NK-92 (cell line): ENCODE measurements around the gene GDPD3.

Source experiments
- DNase-seq: peaks from one replicate; lab custom pipeline; 2025; ENCODE audit not compliant: unreplicated experiment; lab: John Stamatoyannopoulos, UW

GDPD3 gene

DNA sequence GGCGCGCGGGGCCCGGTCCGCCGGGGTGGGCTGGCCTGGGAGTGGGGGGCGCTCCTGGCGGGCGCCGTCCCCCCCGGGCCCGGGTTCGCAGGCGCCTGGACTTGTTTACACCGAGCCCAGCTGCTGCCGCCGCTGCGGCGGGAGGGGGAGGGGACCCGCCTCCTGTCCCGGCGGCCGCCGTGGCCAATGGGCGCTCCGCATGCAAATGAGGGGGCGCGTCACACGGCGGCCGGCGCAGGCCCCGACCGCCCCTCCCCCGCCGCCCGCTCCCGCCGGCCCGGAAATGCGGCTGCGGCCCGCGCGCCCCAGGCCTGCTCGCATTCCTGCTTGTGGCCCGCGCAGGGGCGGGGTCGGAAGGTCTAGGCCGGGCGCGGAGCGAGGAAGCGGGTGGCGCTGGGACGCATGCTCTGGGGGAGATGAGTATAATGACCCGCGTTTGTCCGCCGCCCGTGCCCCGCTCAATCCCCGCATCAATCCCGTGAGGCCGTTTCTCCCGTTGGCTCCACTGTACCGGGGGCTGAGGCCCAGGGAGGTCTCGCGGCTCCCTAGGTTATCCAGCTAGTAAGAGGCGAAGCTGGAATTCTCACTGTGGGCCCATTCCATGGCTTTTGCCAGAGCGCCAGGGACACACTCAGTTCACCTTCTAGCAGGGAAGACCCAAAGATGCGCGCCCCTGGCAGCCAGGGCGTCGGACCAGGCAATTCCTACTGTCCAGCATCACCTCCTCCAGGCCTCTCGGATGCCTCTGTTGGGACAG lies 17.1 kb downstream of the GDPD3 start, which contains the start of gene YPEL3:
Gene YPEL3, minus strand, starts transcription at position 109 of the 757 bp plus-strand sequence. CDS start 731 bp downstream, outside the sequence.
- peak; percentile 22 for DNase-seq

DNA sequence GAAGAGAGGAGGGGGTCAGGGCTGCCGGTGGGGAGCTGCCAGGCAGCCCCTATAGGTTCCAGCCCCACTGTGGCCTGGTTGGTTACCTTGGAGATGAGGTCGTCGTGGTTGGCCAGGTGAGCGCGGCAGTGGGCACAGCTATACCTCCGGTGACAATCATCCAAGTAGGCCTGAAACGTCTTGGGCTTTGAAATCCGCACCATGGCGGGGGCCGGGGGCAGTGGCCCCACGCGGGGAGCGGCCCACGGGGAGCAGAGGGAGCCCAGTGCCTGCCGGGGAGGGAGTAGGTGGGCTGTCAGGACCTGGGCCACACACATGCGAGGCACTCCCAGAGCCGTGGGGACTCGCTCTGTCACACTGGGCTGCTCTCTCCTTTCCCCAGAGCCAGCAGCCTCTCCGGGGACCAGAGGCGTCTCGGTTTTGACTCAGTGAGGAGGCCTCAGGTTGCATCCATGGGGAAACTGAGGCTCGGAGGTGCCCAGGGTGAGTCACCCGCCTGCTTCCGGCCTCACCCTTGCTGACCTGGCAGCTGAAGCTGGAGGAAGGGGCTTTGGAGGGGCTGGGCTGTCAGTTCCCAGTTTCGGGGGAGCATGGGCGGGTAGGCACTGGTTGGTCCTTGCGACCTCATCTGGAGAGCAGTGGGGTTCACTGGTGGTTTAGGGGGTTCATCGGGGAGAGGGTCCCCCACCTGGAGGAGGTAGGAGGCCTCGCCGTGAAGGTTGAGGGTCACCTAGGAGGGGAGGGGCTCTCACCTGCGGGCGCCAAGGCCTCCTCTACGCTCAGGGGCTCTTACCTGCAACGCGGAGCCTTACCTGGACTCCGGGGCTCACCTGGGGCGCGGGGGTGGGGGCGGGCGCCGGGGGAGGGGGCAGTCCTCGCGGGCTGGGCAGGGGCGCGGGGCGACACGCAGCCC lies 17.9 kb downstream of the GDPD3 start:
- DNase-seq, result no peak

DNA sequence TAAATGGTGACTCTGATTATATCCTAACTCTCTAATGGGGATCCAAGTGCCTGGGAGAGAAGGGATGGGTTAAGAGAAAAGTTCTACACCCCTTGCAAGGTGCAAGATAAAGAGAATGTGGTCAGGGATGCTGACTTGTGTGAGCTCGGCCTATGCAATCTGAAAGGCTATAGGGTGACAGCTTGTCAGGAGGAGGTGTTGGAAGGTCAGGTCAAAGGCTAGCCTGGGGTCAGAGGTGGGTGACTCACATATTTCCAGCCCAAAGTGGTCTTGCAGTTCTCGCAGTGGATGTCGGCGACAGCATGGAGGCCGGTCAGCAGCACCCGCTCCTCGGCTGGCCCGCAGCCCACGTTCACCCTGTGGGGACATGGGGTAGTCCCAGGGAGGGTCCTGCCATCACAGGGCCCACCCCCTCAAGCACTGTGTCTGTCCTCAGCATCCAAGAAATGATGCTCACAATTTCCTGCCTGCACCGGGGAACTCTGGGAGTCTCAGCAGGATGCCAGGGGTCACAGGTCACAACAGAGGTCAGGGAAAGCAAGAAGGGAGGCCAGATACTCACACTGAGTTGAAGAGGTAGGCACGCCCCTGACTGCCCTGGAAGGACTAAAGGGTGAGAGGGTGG lies 18.7 kb downstream of the GDPD3 start:
- DNase-seq, result no peak

DNA sequence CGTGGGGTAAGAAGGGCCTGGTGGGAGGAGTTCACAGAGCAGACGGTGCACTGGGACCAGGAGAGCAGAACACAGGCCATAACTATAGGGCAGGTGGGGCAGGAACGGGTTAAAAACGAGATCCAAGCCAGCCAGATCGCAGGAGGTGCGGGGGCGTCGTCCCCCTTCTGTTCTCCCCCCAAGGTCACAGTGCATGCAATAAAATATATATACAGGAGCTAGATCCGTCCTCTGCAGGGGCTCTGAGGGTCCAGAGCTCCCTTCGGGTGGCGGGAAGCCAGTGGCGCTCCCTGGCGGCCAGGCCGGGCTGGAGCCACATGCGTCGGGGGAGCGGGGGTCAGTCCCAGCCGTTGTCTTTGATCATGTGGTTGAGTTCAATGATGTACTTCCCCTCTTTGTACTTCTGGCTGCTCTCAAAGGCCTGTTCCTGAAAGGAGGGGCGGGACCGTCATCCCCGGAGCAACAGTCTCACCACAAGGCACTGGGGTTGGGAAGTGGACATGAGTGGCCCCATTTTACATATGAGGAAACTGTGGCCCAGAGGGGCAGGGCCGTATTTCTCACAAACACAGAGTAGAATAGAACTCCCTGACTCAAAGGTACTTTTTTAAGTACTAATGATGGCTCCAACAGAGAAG lies 20.8 kb downstream of the GDPD3 start:
- no peak for DNase-seq

GRCh38 chr16:30091474-30092372 lies 21.6 kb downstream of the GDPD3 start, which contains the start of gene TBX6:
Gene TBX6, minus strand, starts transcription at chr16:30091924. Its CDS starts 731 bp downstream, at chr16:30091193.
- peak; percentile 60 for DNase-seq

GRCh38 chr16:30090610-30091331 lies 22.6 kb downstream of the GDPD3 start:
- no peak for DNase-seq

DNA sequence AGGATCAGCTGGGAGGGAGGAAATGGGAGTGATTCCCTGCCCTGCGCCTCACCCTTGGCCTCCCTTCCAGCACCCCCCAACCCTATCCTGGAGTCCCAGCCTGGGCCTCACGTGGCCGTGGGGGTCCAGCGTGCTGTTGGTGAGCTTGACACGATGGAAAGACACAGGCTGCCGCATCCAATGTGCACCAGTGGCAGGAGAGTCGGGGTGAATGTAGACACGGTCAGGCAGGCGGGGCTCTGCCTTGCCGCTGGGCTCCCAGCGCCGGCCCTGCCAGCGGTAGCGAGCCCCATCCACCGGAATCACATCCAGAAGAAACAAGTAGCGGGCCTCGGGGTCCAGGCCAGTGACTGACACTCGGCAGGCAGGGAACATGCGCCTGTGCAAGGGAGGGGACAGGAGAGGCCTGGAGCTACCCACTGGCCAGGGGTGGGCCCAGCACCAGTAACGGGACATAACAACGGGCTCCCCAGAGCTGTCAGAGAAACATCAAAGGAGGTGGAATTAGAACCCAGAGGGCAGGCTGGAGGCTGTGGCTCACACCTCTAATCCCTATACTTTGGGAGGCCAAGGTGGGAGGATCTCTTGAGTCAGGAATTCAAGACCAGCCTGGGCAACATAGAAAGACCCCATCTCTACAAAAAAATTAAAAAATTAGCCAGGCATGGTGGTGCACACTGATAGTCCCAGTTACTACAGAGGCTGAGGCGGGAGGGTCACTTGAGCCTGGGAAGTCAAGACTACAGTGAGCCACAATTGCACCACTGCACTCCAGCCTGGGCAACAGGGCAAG lies 24.3 kb downstream of the GDPD3 start:
- DNase-seq, result no peak

DNA sequence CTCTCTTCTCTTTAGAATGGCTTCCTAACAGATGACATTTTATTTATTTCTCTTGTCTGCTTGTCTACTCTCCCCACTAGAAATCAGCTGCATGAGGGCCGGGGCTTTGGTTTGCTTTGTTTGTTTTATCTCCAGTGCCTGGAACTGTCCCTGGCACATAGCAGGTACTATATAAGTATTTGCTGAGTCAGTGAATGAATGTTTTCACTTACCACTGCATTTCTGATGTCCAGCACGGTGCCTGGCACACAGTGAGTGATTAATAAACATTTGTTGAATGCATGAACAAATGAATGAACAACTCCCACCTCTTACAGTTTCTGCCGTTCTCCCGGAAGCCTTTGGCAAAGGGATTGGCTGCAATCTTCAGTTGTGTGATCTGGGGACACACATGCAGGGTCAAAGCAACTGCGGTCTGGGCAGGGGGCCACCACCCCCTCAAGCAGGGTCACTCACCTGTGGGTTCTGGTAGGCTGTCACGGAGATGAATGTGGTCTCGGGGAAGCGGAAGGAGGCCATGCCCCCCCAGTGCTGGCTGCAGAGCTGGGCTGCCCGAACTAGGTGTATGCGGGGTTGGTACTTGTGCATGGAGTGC lies 25.0 kb downstream of the GDPD3 start:
- DNase-seq, result no peak

DNA sequence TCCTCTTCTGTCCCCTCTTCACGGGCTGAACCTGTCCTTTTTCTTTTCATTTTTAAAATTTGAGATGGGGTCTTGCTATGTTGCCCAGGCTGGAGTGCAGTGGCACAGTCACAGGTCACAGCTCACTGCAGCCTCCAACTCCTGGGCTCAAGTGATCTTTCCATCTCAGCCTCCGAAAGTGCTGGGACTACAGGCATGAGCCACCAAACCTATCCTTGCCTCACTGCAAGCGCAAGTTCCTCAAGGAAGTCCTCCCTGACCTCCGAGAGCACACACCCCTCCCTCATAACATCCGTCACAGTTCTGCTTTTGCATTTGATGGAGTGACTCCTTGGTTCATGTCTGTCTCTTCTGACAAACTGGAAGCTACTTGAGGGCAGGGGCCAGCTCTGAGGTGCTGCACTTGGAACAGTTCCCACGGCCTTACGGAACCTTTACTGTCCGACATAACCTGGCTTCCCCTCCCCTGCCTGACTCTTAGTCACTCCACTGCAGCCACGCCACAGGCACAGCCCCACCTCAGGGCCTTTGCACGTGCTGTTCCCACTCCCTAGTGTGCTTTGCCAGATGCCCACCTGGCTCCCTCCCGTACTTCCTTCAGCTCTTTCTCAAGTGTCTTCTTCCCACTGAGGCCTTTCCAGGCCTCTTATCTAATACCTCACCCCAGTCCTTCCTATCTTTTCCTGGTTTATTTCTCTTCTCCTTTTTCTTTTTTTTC lies 26.0 kb downstream of the GDPD3 start:
- DNase-seq, result no peak

DNA sequence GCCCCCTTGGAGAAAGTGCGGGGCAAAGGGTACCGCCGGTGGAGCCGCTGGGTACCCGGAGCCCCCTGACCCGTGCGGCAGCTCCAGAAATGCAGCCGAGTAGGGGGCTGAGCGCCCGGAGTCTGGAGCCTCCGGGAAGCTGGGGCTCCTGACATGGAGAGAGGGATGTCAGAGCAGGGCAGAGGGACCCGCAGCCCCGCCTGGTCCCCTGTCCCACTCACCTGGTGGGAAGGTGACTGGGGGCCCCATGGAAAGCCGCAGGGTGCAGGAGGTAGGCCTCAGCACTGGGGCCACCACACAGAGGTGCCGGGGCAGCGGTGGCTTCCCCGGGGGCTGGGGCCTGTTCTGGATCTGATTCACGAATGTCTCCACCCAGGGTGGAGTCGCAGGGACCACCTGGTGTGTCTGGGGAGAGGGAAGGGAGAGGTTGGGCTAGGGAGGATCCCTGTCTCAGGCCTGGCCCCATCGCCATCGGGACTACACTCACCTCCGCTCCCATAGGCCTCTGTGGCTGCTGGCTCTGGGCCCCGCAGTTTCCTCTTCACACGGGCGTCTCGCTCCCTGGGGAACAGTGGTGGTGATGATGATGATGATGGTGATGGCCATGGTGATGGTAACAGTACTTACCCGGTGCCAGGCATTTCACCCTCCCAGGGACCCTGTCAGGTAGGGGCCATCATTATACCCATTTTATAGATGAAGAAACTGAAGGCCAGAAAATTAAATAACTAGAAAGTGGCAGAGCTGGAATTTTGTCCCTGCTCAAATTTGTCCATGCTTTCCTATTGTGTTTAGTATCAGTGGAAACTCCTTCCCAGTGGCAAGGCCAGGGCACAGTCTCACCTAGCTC lies 26.8 kb downstream of the GDPD3 start:
- DNase-seq, result no peak

- DNase-seq, result no peak
Observed at GRCh38 chr16:30085820-30086219, 27.5 kb downstream of the GDPD3 start.

DNA sequence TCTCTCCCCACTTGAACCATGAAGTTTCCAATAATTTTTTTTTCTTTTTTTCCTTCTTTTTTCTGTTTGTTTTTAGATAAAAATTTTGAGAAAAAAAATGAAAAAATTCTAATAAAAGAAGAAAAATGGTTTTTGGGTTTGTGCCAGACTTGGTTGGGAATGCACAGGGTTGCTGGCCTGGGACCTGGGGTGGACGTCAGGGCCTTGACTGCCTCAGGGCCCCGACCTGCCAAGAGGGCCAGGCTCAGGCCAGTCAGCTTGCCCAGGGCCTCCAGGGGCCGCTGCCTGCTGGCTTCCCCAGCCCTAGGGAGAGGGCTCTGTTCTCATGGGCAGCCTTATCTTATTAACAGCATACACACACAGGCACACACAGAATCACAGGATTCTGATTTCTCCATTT lies 28.1 kb downstream of the GDPD3 start:
- no peak for DNase-seq

DNA sequence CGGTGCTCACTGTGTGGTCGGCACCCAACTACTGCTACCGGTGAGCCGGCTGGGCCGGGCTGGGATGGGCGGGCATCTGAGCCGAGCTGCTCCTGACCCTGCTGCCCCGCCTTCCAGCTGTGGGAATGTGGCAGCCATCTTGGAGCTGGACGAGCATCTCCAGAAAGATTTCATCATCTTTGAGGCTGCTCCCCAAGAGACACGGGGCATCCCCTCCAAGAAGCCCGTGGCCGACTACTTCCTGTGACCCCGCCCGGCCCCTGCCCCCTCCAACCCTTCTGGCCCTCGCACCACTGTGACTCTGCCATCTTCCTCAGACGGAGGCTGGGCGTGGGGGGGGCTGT lies 28.5 kb downstream of the GDPD3 start:
- no peak for DNase-seq

DNA sequence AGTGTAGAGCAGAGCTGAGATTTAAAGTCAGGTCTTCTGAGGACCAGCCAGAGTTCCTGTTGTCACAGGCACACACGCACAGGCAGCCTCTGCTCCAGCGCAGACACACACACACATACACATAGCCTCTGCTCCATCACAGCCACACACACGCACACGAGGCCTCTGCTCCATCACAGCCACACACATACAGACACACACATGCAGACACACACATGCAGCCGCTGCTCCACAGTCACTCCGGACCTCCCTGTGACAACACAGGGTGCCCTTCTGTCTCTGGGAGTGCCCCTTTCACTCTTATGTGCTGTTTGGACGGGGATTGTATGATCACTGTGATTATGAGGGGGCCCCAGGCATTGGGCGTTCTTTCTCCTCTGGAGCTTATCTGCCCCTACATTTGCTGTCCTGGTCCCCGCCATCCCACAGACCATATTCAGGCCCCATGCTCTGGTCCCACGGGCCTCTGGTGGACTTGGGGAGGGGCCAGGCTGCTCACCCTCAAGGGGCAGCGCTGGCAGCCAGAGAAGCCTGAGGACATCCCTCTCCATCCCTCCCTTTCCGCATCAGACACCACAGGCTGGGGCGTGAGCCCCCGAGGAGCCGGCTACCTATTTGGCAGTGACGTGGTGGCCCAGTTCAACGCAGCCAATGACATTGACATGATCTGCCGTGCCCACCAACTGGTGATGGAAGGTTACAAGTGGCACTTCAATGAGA lies 29.1 kb downstream of the GDPD3 start:
- no peak for DNase-seq

- DNase-seq, result no peak
Observed at GRCh38 chr16:30083216-30084055, 29.9 kb downstream of the GDPD3 start.
